GM18511 (cell line): ENCODE data around the gene HUNK.

ENCODE experiments used
- ATAC-seq: cut with Tn5 transposase; IDR thresholded peaks from one replicate; pipeline ENCODE4 v1.9.1; 2021; ENCODE audit warnings: mild to moderate bottlenecking, moderate library complexity; ENCODE audit not compliant: unreplicated experiment

Gene HUNK

DNA sequence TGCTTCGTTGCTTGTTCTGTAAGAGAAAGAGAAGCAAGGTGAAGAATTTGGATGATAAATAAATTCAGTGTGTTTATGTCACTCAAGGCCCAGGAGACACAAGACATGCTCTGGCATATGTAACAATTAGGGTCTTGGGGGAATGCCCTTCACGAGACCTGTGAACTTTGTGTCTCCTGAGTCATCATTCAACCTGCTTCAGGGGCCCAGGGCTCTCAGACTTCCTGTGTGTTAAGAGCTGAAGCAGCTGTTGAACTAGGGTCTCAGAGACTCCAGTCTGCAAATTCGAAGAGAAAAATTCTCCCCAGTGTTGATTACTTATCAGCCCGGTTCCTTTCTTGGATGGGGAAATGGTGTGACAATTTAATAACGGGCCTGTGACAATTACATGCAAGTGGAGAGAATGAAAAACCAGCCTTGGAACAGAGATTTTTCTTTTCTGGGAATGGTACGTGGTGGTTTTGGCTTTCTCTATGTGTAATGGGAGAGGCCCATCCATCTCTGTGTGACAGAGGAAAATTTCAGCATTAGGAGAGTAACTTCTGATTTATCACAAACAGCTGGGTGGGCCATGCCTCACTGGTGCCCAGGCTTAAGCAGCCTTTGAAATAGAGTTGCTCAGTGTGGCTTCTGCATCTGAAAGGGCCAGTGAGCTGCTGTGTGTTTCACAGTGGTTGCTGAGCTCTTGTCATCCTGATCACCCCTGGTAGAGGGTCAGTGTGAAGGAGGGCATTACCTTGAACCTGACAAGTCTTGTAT lies 22.4 kb downstream of the HUNK start:
- no peak for ATAC-seq

DNA sequence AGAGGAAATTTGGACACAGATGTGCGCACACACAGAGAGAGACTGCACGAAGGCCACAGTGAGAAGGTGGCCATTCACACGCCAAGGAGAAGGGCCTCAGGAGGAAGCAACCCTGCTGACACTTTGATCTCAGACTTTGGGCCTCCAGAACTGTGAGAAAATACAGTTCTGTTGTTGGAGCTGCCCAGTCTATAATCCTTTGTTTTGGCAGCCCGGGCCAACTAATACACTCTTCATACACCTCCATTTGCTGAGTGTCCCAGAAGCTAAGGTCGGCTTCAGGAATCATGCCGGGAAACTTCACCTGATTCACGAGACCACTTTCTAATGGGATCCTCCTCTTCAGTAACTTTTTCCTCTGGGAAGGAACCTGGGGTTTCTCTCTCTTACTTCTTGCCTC lies 23.2 kb downstream of the HUNK start:
- no peak for ATAC-seq

DNA sequence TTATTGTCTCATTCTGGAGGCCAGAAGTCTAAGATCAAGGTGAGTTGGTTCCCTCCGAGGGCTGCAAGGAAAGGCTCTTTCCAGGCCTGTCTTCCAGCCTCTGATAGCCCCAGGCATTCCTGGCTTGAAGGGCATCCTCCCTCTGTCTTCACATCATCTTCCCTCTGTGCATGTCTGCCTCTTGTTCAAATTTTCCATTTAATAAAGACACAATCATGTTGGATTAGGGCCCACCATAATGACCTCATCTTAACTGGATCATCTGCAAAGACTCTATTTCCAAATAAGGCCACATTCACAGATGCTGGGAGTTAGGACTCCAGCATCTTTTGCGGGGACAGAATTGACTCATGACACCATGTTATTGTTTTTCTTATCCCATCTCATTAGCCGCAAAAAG lies 24.5 kb downstream of the HUNK start:
- no peak for ATAC-seq

DNA sequence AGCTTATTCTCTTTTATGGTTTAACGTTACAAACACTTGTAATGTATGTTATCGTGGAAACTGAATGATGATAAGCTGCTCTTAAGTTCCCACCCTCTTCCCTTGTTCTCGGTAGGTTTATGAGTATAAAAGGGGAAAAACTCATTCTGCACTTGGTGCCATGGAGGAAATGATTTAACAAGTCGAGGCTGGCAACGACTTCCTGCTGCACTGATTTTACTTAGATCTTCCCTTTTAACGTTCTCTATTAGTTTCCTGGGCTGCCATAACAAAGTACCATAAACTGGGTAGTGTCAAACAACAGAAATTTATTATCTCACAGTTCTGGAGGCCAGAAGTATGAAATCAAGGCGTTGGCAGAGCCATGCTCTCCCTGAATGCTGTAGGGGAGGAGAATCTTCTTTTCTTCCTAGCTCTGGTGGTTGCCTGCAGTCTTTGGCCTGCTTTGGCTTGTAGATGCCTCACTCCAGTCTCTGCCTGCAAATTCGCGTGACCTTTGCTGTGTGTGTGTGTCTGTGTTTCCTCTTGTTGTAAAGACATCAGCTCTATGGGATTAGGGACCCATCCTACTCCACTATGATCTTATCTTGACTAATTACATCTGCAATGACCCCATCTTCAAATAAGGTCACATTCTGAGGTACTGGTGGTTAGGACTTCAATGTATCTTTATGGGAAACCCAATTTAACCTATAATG lies 26.3 kb downstream of the HUNK start:
- no peak for ATAC-seq

DNA sequence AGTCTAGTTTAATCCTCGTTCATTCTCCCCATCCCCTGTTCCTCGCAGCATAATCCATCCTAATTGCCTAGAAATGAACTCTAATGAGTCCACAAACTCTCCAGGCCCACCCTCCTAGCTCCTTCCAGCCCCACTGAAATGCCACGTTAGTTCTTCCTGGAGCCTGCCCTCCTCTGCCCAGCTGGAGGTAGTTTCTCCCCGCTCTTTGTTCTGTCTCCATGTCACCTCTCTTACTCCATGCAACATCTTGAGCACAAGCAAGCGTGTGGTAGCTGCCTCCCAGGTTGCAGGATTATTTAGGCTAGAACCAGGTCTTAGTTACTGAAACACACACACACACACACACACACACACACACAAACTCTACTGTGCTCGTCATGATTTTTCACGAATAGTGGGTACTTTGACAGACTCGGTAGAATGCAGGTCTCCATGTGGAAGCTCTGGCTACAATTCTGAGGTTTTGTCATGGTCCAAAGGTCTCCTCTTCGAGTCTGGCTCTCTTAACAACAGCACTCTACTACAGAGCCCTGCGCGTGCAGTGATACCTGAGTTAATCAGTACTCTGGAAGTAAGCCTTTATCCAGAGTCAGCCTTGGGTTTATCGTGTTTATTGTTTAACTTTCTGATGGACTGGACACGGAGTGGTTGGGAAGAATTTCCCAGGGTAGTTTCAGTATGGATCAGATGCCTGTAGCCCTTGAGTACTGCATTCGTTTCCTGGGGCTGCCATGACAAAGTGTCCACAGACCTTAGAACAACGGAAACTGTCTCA lies 27.5 kb downstream of the HUNK start:
- no peak for ATAC-seq

DNA sequence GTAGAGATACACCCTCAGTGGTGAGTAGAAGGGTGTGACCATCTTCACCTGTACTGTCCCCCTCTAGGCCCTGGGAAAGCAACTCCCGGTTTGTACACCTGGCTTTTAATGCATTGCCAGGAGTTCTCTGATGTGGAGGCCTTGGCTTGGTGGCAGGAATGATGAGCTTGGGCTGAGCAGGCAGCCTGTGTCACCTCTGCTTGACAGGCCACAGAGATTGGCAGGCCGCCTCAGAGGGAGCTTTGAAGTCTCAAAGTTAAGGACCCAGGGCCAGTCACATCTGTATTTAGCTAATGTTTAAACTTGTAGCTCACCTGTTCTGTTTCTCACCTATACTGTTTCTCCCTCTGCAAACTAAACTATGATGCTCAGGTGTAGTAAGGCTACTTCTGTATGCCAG lies 28.5 kb downstream of the HUNK start:
- no peak for ATAC-seq

DNA sequence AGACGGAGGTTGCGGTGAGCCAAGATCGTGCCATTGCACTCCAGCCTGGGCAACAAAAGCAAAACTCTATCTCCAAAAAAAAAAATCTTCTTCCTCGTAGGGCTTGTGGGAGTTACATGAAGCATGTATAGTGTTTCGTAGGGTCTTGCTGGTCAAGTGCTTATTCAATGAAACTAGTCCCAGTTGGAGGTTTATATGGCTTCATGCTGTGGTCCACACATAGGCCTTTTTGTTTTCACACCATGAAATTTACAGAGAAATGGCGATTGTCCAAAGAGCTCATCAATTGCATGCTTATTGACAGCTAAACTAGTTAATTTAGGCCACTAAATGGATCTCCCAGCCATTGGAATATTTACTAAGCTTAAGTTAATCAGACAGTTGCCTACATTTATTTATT lies 29.6 kb downstream of the HUNK start:
- no peak for ATAC-seq

DNA sequence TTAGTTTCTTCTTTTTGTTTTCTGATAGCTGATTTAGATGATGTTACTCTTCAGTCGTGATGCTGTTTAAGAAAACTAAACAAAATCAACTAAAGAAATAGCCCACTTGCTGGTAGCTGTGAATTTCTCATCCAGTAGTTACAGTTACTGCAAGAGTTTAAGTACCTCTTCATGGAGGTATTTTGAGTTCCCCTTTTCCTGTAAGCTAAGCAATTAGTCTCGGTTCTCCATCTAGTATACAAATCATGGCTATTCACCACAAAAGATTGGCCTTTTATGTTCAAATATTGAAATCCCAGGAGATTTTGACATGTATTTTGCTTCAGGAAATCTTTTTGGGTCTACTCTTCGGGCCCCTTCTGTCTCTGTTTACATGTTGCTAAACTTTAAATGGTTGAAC lies 31.1 kb downstream of the HUNK start:
- ATAC-seq, result no peak

DNA sequence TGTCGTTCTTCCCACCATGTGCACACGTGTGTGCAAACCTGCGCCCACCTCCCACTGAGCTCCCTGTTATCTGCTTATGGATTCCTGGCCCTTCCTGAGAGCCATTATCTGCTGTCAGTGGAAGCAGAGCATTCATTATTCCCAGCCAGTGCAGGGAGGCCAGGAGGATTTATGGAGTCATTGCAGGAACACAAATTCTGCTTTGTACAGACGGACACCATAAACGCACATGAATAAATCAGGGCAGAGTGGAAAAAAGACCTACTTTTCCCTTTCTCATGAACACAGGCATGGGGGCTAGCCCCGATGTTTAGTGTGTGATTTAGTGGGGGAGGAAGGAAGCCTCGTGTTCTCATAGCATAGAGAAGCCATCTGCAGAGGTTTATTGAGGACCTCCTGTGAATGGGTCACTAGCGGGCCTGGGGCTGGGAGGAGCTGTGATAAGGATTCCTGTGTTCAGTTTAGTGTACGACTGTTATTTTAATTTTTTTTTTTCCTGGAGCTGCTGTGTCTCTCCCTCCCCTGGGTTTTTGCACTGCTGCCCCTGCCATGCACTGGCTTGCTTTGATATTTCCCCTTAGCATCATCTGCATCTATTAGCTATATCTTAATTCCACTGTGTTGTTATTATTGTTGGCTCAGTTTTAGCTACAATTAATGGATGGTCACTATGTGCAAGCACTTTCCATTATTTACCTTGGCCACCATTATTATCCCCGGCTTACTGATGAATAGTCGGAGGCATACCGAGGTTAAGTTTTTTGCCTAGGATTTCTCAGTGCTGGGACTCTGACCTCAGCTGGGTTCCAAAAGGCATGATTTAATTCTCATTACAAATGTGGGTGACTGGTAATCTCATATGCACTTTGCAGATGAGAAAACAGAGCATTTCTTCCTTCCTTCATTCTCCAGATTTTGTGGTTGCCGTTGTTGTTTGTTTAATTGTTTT lies 33.0 kb downstream of the HUNK start:
- ATAC-seq, result no peak

DNA sequence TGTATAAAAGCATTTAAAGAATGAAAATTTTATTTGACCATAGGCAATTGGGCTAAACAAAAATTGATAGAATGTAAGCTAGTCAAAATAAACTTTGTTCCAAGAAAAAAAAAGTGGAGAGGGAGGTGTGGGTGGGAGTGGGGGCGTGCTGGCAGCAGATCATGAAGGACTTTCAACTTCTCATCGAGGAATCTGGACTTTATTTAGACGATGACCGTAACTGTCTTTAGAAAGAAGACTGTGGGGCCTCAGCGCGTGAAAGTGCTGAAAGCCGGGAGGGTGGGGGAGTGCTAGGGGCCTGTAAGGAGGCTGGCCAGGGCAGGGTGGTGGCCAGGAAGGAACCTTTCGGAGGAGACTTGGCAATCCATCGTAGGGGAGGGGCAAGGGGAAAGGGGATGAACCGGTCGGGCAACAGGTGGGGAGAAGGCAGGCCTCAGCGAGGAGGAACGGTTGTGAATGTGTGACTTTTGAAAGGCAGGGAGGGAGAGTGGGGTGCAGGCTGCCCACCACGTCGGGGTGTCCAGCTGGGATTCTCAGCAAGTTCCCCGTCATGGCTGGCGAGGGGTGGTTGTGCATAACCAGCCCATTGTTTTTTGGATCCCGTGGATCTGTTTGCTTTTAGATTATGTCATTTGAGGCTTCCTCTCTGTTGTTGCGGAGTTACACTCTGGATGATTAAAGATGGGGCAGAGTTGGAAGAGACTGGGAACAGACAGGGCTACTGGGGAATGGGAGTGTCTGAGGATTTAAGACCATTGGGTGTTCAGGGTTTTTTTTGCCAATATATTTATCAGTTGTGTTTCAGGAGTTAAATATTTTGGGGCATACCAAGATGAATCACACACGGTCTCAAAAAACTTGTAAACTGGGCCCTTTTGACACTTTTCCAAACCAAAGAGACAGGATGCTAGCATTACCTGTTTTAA lies 35.5 kb downstream of the HUNK start:
- no peak for ATAC-seq

DNA sequence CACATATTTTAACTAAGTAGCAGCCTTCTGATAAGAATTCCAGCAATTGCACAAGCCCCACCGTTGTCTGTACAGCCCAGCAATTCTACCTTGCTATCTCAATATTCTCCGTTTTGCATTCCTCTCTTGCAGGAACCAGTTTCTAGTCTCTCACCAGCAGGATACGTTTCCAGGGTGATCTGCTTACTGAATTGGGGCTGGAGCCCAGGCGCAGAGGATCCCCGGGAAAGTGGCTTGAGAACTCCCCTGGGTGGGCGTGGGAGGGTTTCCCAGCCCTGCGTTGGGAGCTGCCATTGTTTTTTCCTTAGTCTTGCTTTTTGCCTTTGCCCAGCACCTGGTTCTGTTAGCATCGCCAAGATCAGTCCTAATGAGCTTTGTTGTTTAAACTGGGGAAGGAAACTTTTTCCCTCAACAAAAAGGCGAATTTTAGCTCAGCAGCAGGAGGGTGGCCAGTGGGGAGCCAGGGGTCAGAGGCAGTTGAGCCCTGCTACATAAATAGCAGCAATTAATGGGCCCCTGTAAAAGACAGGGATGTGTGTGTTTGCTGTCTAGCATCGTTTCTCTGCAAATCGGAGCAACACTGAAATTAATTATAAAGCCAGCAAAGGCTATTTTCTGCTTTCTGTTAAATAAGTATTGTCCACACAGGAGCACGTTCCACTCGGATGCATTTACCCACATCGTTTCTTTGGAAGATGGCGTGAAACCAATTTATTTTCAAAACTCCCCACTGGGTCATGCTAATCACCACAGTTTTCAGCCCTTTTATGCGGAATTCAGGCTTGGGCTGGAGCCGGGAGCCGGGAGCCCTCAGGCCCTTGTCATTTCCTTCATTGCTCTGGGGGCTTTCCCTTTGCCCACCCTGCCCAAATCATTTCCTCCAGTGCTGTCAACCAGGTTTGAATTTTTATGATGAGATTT lies 36.6 kb downstream of the HUNK start:
- ATAC-seq, result no peak

DNA sequence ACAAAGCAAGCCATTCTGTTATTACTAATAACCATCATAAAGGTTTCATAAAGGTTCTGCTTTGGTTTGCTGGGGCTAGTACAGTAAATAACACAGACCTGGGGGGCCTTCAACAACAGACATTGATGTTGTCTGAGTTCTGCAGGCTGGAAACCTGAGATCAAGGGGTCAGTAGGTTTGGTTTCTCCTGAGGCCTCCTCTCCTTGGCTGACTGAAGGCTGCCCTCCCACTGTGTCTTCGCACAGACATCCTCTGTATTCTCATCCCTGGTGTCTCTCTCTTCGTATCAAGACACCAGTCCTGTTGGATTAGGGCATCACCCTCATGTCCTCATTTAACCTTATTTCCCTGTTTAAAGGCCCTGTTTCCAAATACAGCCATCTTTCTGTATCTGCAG lies 37.3 kb downstream of the HUNK start:
- no peak for ATAC-seq

DNA sequence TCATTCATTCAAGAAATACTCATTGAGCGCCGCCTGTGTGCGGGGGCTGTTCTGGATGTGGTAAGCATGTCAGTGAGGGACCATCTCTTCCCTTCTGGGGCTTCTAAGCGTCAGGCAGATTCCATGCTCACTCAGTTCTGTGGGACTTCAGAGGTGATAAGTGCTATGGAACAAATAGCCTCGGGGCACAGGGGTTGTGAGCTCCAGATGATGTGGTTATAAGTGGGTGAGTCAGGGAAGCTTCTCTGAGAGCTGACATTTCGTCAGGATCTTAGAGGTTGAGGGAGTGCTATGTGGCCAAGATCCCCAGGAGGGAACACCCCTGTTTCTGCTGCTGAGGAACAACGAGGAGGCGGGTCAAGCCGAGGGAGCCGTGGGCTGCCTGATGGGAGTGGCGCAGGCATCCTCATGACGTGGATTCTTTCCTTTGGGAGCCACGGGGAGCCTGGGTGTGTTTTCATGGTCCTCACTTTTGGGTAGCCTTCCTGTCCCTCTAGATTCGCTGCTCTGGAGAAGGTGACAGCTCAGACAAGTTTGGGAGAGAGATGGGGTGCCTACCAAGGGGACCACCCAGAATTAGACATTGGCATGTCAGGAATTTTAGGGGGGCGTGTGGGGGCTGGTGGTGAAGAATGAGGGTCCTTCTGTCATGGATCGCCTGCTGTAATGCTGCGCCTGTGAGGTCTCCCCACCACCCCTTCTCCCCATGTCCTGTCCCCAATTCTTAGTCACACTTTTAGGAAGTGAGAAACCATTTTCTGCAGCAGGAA lies 38.5 kb downstream of the HUNK start:
- no peak for ATAC-seq

DNA sequence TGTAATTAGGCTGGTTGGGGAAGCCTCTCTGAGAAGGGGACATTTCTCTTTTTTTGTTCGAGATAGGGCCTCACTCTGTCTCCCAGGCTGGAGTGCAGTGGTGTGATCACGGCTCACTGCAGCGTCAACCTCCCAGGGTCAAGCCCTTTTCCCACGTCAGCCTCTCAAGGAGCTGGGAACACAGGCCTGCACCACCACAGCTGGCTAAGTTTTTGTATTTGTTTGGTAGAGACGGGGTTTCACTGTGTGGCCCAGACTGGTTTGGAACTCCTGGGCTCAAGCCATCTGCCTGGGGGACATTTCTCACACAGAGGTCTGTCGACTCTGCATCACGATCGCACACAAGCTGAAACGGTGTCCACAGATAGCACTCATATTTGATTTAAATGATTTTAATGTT lies 39.7 kb downstream of the HUNK start:
- ATAC-seq, result no peak

DNA sequence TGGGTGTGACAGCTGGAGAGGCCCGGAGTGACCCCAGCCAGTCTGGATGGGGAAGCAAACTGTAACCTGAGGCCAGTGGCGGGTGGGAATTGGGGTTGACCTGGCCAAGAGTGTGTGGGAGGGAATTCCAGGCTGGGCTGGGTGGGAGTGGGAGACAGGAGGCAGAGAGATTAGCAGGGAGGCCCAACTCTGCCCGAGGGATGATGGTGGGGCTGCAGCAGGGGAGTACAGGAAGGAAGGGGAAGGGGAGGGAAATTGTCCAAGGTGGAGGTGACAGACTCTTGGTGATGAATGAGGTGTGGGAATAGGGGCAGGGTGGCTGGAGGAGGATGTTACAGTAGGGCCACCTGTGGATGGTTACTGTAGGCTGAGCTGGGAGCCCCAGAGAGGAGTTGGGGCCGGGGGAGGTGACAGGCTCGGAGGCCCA lies 40.4 kb downstream of the HUNK start:
- ATAC-seq, result no peak

DNA sequence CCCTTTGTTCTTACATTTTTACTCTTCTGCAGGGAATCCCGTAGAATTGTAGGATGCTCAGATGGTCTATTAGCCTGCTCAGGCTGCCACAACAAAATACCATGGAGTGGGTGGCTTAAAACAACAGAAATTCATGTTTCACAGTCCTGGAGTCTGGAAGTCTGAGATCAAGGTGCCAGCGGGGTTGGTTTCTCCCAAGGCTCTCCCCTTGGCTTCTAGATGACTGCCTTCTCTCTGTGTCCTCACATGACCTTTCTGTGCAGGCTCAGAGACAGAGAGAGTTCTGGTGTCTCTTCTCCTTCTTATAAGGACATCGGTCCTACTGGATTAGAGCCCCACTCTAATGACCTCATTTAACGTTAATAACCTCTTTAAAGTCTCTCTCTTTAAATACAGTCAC lies 41.7 kb downstream of the HUNK start:
- ATAC-seq, result no peak

DNA sequence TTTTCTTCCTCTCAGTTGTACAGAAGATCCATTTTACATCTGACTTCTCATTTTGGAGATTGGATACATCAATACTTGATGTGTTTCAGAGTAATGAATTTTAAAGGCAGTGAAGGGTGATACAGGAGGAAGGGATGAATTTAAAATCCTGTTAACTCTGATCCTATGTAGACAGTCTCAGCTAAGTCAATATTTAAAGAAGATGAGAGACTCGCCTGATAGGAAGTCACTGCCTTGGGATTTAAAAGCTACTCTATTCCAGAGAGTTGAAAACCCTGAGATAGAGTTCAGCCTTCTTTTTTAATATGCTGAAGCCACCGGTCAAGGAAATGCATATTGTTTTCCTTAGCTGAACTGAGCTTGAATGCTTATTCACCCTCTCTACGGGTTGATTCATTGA lies 42.7 kb downstream of the HUNK start:
- ATAC-seq, result no peak

DNA sequence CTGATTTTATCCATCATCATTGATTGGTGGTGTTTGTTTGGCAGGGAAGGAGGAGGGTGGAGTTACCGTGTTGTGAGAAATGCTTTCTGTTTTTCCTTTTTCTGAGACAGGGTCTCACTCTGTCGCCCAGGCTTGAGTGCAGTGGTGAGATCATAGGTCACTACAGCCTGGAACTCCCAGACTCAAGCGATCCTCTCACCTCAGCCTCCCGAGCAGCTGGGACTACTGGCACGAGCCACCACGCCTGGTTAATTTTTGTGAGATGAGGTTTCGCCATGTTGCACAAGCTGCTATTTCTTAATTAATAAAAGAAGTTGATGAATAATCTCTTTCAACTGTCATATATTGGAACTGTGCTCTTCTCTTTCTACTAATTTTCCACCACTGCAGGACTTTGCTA lies 44.3 kb downstream of the HUNK start:
- ATAC-seq, result no peak
